ENCODE data around the gene TBPL2.

Gene TBPL2

DNA sequence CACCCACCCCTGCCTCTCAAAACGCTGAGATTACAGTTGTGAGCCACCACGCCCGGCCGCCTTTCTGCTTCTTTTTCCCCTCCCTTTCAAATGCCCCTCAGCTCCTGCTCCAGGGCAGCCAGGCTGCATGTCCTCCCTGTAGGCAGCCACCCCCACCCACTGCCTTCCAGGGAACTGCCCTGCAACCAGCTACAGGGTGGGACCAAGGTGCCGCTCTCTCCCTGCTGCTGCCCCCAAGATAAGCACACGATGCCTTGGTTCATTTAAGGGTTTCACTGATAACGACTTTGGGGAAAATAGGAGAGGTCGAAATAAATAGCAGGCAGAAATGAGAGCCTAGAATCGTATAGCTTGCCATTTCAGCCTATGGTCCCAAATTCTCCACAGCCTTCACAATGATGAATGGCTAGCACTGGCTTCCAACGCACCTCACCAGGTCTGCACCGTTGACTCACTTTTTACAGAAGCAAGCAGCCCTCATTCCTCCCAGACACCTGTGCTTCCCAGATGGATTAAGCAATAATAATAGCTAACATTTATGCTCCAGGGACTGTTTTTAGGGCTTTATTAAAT lies 69.4 kb downstream of the TBPL2 start:
- no peak overlapping the region for H3K4me3 ChIP-seq (ENCODE audit: low read depth, low read length)

DNA sequence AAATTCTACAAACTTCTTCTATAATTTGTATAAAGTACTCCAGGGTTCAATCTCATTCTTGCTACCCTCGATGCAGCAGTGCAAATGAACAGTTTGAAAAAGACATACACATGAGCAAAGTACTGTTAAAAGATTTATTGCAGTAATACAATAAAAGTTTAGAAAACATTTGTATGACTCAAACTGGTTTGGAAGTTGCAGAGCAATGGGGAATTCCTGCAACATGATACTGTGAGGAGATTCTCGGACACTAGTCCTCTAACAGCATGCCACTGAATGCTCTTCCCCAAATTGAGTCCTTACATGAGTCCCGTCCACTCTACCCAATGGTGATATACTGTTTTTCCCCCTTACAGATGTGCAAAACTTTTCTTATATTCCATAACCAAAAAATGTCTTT lies 74.1 kb downstream of the TBPL2 start:
- H3K4me3 ChIP-seq (ENCODE audit: low read depth, low read length) = no peak overlapping the region

All from iPS-11a (cell line).